ENCODE results near the gene U2AF2. TPM values are rescaled to one million over a fixed set of nuclear protein-coding genes. Genes with fewer than 3 reads are reported as not detected.

Gene U2AF2
- total RNA-seq, 4 donors from 2014 or later = 115 to 242 (median 141) TPM

DNA sequence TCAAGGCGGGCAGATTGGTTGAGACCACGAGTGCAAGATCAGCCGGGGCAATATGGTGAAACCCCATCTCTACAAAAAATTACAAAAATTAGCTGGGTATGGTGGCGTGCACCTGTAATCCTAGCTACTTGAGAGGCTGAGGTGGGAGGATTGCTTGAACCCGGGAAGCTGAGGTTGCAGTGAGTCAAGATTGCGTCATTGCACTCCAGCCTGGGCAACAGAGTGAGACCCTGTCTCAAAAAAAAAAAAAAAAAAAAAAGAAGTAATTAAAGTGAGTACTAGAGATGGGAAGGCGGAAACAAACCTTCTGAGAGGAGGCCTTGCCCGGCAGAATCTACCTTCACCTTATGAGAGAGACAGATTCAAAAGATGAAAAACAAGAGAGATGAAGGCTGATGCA lies 68.7 kb downstream of the U2AF2 start:
- H3K4me3 ChIP-seq = no peak overlapping the region
- H3K27me3 ChIP-seq = no peaks in the 10 kb centered on the region
- TF ChIP-seq POLR2A (IDR thresholded peaks at IDR 0.05) (no peak), EP300 (IDR thresholded peaks at IDR 0.05) (no peak)
- TF ChIP-seq, protein P1, sequence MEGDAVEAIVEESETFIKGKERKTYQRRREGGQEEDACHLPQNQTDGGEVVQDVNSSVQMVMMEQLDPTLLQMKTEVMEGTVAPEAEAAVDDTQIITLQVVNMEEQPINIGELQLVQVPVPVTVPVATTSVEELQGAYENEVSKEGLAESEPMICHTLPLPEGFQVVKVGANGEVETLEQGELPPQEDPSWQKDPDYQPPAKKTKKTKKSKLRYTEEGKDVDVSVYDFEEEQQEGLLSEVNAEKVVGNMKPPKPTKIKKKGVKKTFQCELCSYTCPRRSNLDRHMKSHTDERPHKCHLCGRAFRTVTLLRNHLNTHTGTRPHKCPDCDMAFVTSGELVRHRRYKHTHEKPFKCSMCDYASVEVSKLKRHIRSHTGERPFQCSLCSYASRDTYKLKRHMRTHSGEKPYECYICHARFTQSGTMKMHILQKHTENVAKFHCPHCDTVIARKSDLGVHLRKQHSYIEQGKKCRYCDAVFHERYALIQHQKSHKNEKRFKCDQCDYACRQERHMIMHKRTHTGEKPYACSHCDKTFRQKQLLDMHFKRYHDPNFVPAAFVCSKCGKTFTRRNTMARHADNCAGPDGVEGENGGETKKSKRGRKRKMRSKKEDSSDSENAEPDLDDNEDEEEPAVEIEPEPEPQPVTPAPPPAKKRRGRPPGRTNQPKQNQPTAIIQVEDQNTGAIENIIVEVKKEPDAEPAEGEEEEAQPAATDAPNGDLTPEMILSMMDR (IDR thresholded peaks at IDR 0.05) = no peak
- WGBS, 2 donors = 86 to 93% methylated on average over 8 of the region's 8 CpGs
- peaks cover 0 to 33% (median 0%) of the 10 kb centered on the region in 4 donors for H3K9me3 ChIP-seq
- no peaks in the 10 kb centered on the region for H3K4me1 ChIP-seq
- no peak overlapping the region for H3K27ac ChIP-seq
- H3K36me3 ChIP-seq = no peaks in the 10 kb centered on the region
- no peak for DNase-seq (ENCODE audit: low spot score in 2 of 2)

Small RNA genes lying within 50 kb of the gene (small RNA-seq; reads per million reads assigned to genes)
- gene AC010525.2 = not detected

Other genes with a start within 250 kb of the U2AF2 start
- 10 to 100 TPM in 2 of 4 donors, 1 to 10 TPM in 2; 8.0 to 16.2 (median 9.9) TPM for gene UBE2S, start 247.2 kb upstream of the U2AF2 start, total RNA-seq
- 1 to 10 TPM in 3 of 4 donors, under 1 TPM in 1; 0.42 to 4.1 (median 2.0) TPM for gene SHISA7, start 211.7 kb upstream of the U2AF2 start, total RNA-seq
- 10 to 100 TPM; 38.0 to 80.4 (median 65.9) TPM for gene ISOC2, start 193.4 kb upstream of the U2AF2 start, total RNA-seq
- gene C19orf85, start 190.3 kb upstream of the U2AF2 start, total RNA-seq = not detected
- gene ZNF628, start 178.4 kb upstream of the U2AF2 start, total RNA-seq = 10 to 100 TPM in 1 of 4 donors, 1 to 10 TPM in 3; 3.5 to 16.8 (median 4.0) TPM
- gene NAT14, start 169.8 kb upstream of the U2AF2 start, total RNA-seq = 1 to 10 TPM; 3.1 to 8.0 (median 4.3) TPM
- gene SSC5D, start 166.6 kb upstream of the U2AF2 start, total RNA-seq = 10 to 100 TPM in 1 of 4 donors, 1 to 10 TPM in 3; 3.9 to 14.5 (median 7.2) TPM
- not detected for gene SBK2, start 117.9 kb upstream of the U2AF2 start, total RNA-seq
- gene SBK3, start 109.5 kb upstream of the U2AF2 start, total RNA-seq = under 1 TPM in 1 of 4 donors, not detected in 3; 0.59 TPM
- gene ZNF579, start 74.2 kb upstream of the U2AF2 start, total RNA-seq = 1 to 10 TPM; 2.0 to 5.3 (median 4.2) TPM
- 10 to 100 TPM in 1 of 4 donors, 1 to 10 TPM in 3; 4.8 to 11.7 (median 7.9) TPM for gene FIZ1, start 55.5 kb upstream of the U2AF2 start, total RNA-seq
- gene ZNF524, start 54.7 kb upstream of the U2AF2 start, total RNA-seq = 10 to 100 TPM; 23.1 to 35.0 (median 27.0) TPM
- gene ZNF865, start 49.4 kb upstream of the U2AF2 start, total RNA-seq = 10 to 100 TPM in 3 of 4 donors, 1 to 10 TPM in 1; 8.8 to 15.0 (median 12.7) TPM
- gene ZNF784, start 30.5 kb upstream of the U2AF2 start, total RNA-seq = 1 to 10 TPM; 1.5 to 6.9 (median 1.9) TPM
- gene ZNF580, start 14.0 kb upstream of the U2AF2 start, total RNA-seq = 10 to 100 TPM; 24.1 to 67.5 (median 35.0) TPM
- 10 to 100 TPM in 2 of 4 donors, 1 to 10 TPM in 2; 5.7 to 19.4 (median 8.8) TPM for gene ZNF581, start 11.4 kb upstream of the U2AF2 start, total RNA-seq
- 10 to 100 TPM; 14.5 to 39.6 (median 16.1) TPM for gene CCDC106, start 6.8 kb upstream of the U2AF2 start, total RNA-seq
- gene EPN1, start 20.2 kb downstream of the U2AF2 start, total RNA-seq = 100 to 1,000 TPM in 3 of 4 donors, 10 to 100 TPM in 1; 92.0 to 164 (median 118) TPM
- not detected for gene NLRP9, start 83.4 kb downstream of the U2AF2 start, total RNA-seq
- gene RFPL4A, start 104.1 kb downstream of the U2AF2 start, total RNA-seq = 1 to 10 TPM in 1 of 4 donors, not detected in 3; 1.2 TPM
- not detected for gene RFPL4AL1, start 114.1 kb downstream of the U2AF2 start, total RNA-seq
- gene NLRP11, start 177.0 kb downstream of the U2AF2 start, total RNA-seq = not detected
- not detected for gene NLRP4, start 181.5 kb downstream of the U2AF2 start, total RNA-seq